HepG2 (cell line): Measurements from ENCODE around the gene AGMO. TPM values are rescaled to one million over a fixed set of nuclear protein-coding genes. Genes with fewer than 3 reads are reported as not detected.

Experiments
- AKNA ChIP-seq: sonication (generic); formaldehyde crosslinking; IDR thresholded peaks from 2 replicates; pipeline ENCODE4 v1.4.0; 2020; ENCODE audit warnings: missing genetic modification reagents, borderline replicate concordance
- ETV5 ChIP-seq: IDR thresholded peaks from 2 replicates; pipeline ENCODE4 v1.6.1; 2018; ENCODE audit warnings: missing biosample characterization, missing genetic modification reagents, inconsistent platforms, borderline replicate concordance
- FOXJ3 ChIP-seq: sonication (generic); formaldehyde crosslinking; IDR thresholded peaks from 2 replicates; pipeline ENCODE4 v1.4.0; 2020; ENCODE audit warnings: missing genetic modification reagents, mild to moderate bottlenecking, borderline replicate concordance
- GATA4 ChIP-seq: sonication (generic); IDR thresholded peaks from 2 replicates; pipeline ENCODE4 v1.6.1; 2016; ENCODE audit warnings: antibody characterized with exemption, low read depth, borderline replicate concordance
- GZF1 ChIP-seq: sonication (generic); formaldehyde crosslinking; IDR thresholded peaks from 2 replicates; pipeline ENCODE4 v1.5.1; 2020; ENCODE audit warnings: mild to moderate bottlenecking, missing genetic modification reagents
- HDAC6 ChIP-seq: fragments of 200-600 bp; sonication (generic); IDR thresholded peaks from 2 replicates; pipeline ENCODE4 v1.7.0; 2017; ENCODE audit warnings: mild to moderate bottlenecking, antibody characterized with exemption, low read length, low read depth
- HINFP ChIP-seq: sonication (generic); formaldehyde crosslinking; IDR thresholded peaks from 2 replicates; pipeline ENCODE4 v1.4.0; 2020; ENCODE audit warnings: low read depth, mild to moderate bottlenecking, missing genetic modification reagents
- ZNF572 ChIP-seq: sonication (generic); formaldehyde crosslinking; IDR thresholded peaks from 2 replicates; pipeline ENCODE4 v1.5.1; 2020; ENCODE audit warnings: mild to moderate bottlenecking, missing genetic modification reagents
- ZNF891 ChIP-seq: sonication (generic); formaldehyde crosslinking; IDR thresholded peaks from 2 replicates; pipeline ENCODE4 v1.5.0; 2020; ENCODE audit warnings: mild to moderate bottlenecking, missing genetic modification reagents
- polyA plus RNA-seq, 8 experiments: library from polyadenylated mRNA; depleted of rRNA in 3 of 8; stranded (reverse) in 7 of 8; unstranded in 1 of 8; fragments of >200 nt; fragmentation: Illumina TruSeq in 4 of 8; extraction: Trizol in 4 of 8; gene quantifications; 2 replicates each; pipeline versions ENCODE4 v1.2.1 to v1.2.3, GENCODE V29; 2011 to 2016; ENCODE audit warnings: low read depth in 4 of 8, missing spikeins in 1 of 8, mixed read lengths in 1 of 8; ENCODE audit not compliant: insufficient read depth in 1 of 8
- total RNA-seq, 5 experiments: library from RNA; depleted of rRNA; stranded (reverse); fragments of >200 nt; fragmentation: Illumina TruSeq; extraction: Trizol; gene quantifications; 2 replicates each; pipeline ENCODE4 v1.2.3, GENCODE V29; 2016; ENCODE audit warnings: low read depth in 1 of 5
- TF ChIP-seq, protein P1 (sequence below): sonication (generic); formaldehyde crosslinking; IDR thresholded peaks from 2 replicates; pipeline ENCODE4 v1.4.0; 2020; ENCODE audit warnings: missing genetic modification reagents
- TF ChIP-seq, protein P2 (sequence below): sonication (generic); formaldehyde crosslinking; IDR thresholded peaks from 2 replicates; pipeline ENCODE4 v1.8.1; 2023; ENCODE audit warnings: mild to moderate bottlenecking, missing genetic modification reagents

Gene AGMO
- total and polyA plus RNA-seq, 2 of the 13 experiments (the other 11 are each of a cell fraction or from before 2014, with no cell fraction given): 0.22 to 0.50 TPM

- TF ChIP-seq HDAC6: no peak
- TF ChIP-seq ZNF891 (CRISPR knock-in tag): no peak
- TF ChIP-seq, protein P1, sequence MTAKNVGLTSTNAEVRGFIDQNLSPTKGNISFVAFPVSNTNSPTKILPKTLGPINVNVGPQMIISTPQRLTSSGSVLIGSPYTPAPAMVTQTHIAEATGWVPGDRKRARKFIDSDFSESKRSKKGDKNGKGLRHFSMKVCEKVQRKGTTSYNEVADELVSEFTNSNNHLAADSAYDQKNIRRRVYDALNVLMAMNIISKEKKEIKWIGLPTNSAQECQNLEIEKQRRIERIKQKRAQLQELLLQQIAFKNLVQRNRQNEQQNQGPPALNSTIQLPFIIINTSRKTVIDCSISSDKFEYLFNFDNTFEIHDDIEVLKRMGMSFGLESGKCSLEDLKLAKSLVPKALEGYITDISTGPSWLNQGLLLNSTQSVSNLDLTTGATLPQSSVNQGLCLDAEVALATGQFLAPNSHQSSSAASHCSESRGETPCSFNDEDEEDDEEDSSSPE (CRISPR knock-in tag): no peak
- TF ChIP-seq, protein P2, sequence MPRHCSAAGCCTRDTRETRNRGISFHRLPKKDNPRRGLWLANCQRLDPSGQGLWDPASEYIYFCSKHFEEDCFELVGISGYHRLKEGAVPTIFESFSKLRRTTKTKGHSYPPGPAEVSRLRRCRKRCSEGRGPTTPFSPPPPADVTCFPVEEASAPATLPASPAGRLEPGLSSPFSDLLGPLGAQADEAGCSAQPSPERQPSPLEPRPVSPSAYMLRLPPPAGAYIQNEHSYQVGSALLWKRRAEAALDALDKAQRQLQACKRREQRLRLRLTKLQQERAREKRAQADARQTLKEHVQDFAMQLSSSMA (CRISPR knock-in tag): no peak
- TF ChIP-seq GZF1 (CRISPR knock-in tag): no peak
- TF ChIP-seq ZNF572 (CRISPR knock-in tag): no peak
- TF ChIP-seq ETV5 (CRISPR knock-in tag): no peak
- TF ChIP-seq HINFP (CRISPR knock-in tag): no peak
- TF ChIP-seq FOXJ3 (CRISPR knock-in tag): no peak
- no peak for TF ChIP-seq AKNA (CRISPR knock-in tag)
- no peak for TF ChIP-seq GATA4
Measured at GRCh38 chr7:15168489-15168888, 393.3 kb downstream of the AGMO start (continued).
